MM.1S (cell line): ENCODE results near the gene HDX.

ENCODE experiments used
- DNase-seq: peaks from one replicate; pipeline ENCODE4 v3.0.0-alpha.2; 2015
- H2AFZ ChIP-seq: fragments of 300-600 bp; sonication (generic); 2 replicates; pipeline ENCODE4 v1.6.0; 2016; ENCODE audit warnings: antibody characterized with exemption, low read length
- H3F3A ChIP-seq: fragments of 300-600 bp; sonication (generic); 2 replicates; pipeline ENCODE4 v1.6.1; 2016; ENCODE audit warnings: mild to moderate bottlenecking, antibody characterized with exemption, low read length, moderate library complexity, mixed read lengths; ENCODE audit not compliant: insufficient read depth
- H3K27ac ChIP-seq: fragments of 300-600 bp; sonication (generic); 2 replicates; pipeline ENCODE4 v1.5.1; 2016; ENCODE audit warnings: mild to moderate bottlenecking, low read length
- H3K27me3 ChIP-seq: fragments of 300-600 bp; sonication (generic); replicated peaks from 2 replicates; pipeline ENCODE4 v1.6.0; 2016; ENCODE audit warnings: low read length; ENCODE audit not compliant: insufficient read depth
- H3K36me3 ChIP-seq: fragments of 300-600 bp; sonication (generic); replicated peaks from 2 replicates; pipeline ENCODE4 v1.6.1; 2016; ENCODE audit warnings: mild to moderate bottlenecking, low read length, mixed read lengths; ENCODE audit not compliant: insufficient read depth
- H3K4me1 ChIP-seq: fragments of 300-600 bp; sonication (generic); 2 replicates; pipeline ENCODE4 v1.6.1; 2016; ENCODE audit warnings: low read length, mixed read lengths
- H3K4me2 ChIP-seq: fragments of 300-600 bp; sonication (generic); 2 replicates; pipeline ENCODE4 v1.6.0; 2016; ENCODE audit warnings: low read depth, low read length
- H3K4me3 ChIP-seq: fragments of 300-600 bp; sonication (generic); 2 replicates; pipeline ENCODE4 v1.5.1; 2016; ENCODE audit warnings: low read length, mixed read lengths
- H3K79me2 ChIP-seq: fragments of 300-600 bp; sonication (generic); 2 replicates; pipeline ENCODE4 v1.6.1; 2016; ENCODE audit warnings: mixed run types, low read length, mixed read lengths
- H3K9ac ChIP-seq: fragments of 300-600 bp; sonication (generic); 2 replicates; pipeline ENCODE4 v1.6.1; 2016; ENCODE audit warnings: low read length, mixed read lengths
- H3K9me2 ChIP-seq: fragments of 300-600 bp; sonication (generic); replicated peaks from 2 replicates; pipeline ENCODE4 v1.6.1; 2016; ENCODE audit warnings: mild to moderate bottlenecking, low read length, mixed read lengths; ENCODE audit not compliant: insufficient read depth
- H3K9me3 ChIP-seq: fragments of 300-600 bp; sonication (generic); replicated peaks from 2 replicates; pipeline ENCODE4 v1.6.1; 2016; ENCODE audit warnings: mild to moderate bottlenecking, low read length, mixed read lengths; ENCODE audit not compliant: insufficient read depth
- H4K20me1 ChIP-seq: fragments of 300-600 bp; sonication (generic); 2 replicates; pipeline ENCODE4 v1.6.1; 2016; ENCODE audit warnings: mild to moderate bottlenecking, low read length, moderate library complexity, mixed read lengths; ENCODE audit not compliant: insufficient read depth
- EZH2 ChIP-seq: fragments of 300-600 bp; sonication (generic); optimal IDR thresholded peaks from 2 replicates; pipeline ENCODE3; 2017; ENCODE audit warnings: low read depth, mild to moderate bottlenecking, antibody characterized with exemption, low read length, mixed read lengths
- EZH2phosphoT487 ChIP-seq: fragments of 300-600 bp; sonication (generic); IDR thresholded peaks from 2 replicates; pipeline ENCODE4 v1.6.1; 2018; ENCODE audit warnings: antibody characterized with exemption, low read length
- TF ChIP-seq, protein P1 (sequence below): fragments of 300-600 bp; sonication (generic); IDR thresholded peaks from 2 replicates; pipeline ENCODE4 v1.5.1; 2016; ENCODE audit warnings: antibody characterized with exemption, low read length, mixed read lengths

The HDX gene

DNA sequence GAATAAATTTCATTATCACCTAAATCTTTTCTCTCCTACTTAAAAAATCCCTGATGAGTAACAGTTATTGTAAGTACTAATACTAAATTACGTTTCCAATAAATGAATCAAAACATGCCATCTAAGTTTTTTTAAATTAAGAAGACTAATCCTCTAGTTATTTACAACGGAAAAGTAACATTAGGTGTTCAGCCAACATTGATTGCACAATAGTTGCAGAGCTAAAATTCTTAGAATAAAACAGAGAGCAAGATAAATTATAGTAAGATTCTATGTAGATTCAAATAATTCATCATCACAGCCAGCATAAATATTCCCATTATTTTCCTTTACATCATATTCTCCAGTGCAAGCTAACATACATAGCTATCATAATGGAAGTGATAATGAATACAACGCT lies 139.2 kb downstream of the HDX start:
- Histone ChIP-seq H3K4me1 (no peaks in the 10 kb centered on the region), H3K9me2 (no peaks in the 10 kb centered on the region), H3K79me2 (no peaks in the 10 kb centered on the region), H3K9me3 (no peaks in the 10 kb centered on the region), H4K20me1 (no peaks in the 10 kb centered on the region), H3K36me3 (no peaks in the 10 kb centered on the region), H2AFZ (no peak overlapping the region), H3K4me2 (no peak overlapping the region), H3F3A (no peaks in the 10 kb centered on the region), H3K4me3 (no peak overlapping the region), H3K27ac (no peak overlapping the region), H3K27me3 (no peaks in the 10 kb centered on the region), H3K9ac (no peak overlapping the region)
- DNase-seq: no peak
- TF ChIP-seq EZH2phosphoT487 (no peak), EZH2 (no peak)
- TF ChIP-seq, protein P1, sequence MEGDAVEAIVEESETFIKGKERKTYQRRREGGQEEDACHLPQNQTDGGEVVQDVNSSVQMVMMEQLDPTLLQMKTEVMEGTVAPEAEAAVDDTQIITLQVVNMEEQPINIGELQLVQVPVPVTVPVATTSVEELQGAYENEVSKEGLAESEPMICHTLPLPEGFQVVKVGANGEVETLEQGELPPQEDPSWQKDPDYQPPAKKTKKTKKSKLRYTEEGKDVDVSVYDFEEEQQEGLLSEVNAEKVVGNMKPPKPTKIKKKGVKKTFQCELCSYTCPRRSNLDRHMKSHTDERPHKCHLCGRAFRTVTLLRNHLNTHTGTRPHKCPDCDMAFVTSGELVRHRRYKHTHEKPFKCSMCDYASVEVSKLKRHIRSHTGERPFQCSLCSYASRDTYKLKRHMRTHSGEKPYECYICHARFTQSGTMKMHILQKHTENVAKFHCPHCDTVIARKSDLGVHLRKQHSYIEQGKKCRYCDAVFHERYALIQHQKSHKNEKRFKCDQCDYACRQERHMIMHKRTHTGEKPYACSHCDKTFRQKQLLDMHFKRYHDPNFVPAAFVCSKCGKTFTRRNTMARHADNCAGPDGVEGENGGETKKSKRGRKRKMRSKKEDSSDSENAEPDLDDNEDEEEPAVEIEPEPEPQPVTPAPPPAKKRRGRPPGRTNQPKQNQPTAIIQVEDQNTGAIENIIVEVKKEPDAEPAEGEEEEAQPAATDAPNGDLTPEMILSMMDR: no peak

- Histone ChIP-seq H4K20me1 (no peaks in the 10 kb centered on the region), H3K4me1 (no peaks in the 10 kb centered on the region), H3K9me2 (no peaks in the 10 kb centered on the region), H3K4me3 (no peak overlapping the region), H3K79me2 (no peaks in the 10 kb centered on the region), H3K9ac (no peak overlapping the region), H3K4me2 (no peak overlapping the region), H3K36me3 (no peaks in the 10 kb centered on the region), H3K9me3 (no peaks in the 10 kb centered on the region), H3F3A (no peaks in the 10 kb centered on the region), H3K27ac (no peak overlapping the region), H2AFZ (no peak overlapping the region), H3K27me3 (no peaks in the 10 kb centered on the region)
- TF ChIP-seq EZH2: no peak
- TF ChIP-seq, protein P1: no peak
- no peak for TF ChIP-seq EZH2phosphoT487
- no peak for DNase-seq
Measured at GRCh38 chrX:84362184-84362838, 139.9 kb downstream of the HDX start.

- Histone ChIP-seq H3K27me3 (no peaks in the 10 kb centered on the region), H3K4me2 (no peak overlapping the region), H3K27ac (no peak overlapping the region), H4K20me1 (no peaks in the 10 kb centered on the region), H3K36me3 (no peaks in the 10 kb centered on the region), H3K9ac (no peak overlapping the region), H3K9me3 (no peaks in the 10 kb centered on the region), H3K4me3 (no peak overlapping the region), H3F3A (no peaks in the 10 kb centered on the region), H3K9me2 (no peaks in the 10 kb centered on the region), H3K4me1 (no peaks in the 10 kb centered on the region), H3K79me2 (no peaks in the 10 kb centered on the region), H2AFZ (no peak overlapping the region)
- no peak for DNase-seq
- TF ChIP-seq, protein P1: no peak
- TF ChIP-seq EZH2phosphoT487 (no peak), EZH2 (no peak)
Measured at GRCh38 chrX:84358271-84358670, 144.0 kb downstream of the HDX start.
